Uterus (tissue), 4 donors: ENCODE measurements around the gene WASF1. TPM values are rescaled to one million over a fixed set of nuclear protein-coding genes. Genes with fewer than 3 reads are reported as not detected.

Source experiments
- DNase-seq, 2 donors: peaks; one replicate each; pipeline ENCODE4 v3.0.0-alpha.2; 2019 to 2020
- H3K27ac ChIP-seq, 2 donors: fragments of 200-600 bp; sonication (generic); 1 replicate in 1 of 2; 2 replicates in 1 of 2; pipeline ENCODE4 v1.5.1; 2016 to 2018
- H3K27me3 ChIP-seq, 2 donors: fragments of 200-600 bp; sonication (generic); one replicate each; pipeline ENCODE4 v1.5.1; 2018 to 2019; ENCODE audit warnings: control low read depth in 1 of 2
- H3K36me3 ChIP-seq, 2 donors: fragments of 200-600 bp; sonication (generic); one replicate each; pipeline ENCODE4 v1.5.1; 2019; ENCODE audit warnings: control low read depth in 1 of 2
- H3K4me1 ChIP-seq, 2 donors: fragments of 200-600 bp; sonication (generic); one replicate each; pipeline ENCODE4 v1.5.1; 2018 to 2019; ENCODE audit warnings: control low read depth in 1 of 2
- H3K4me3 ChIP-seq, 2 donors: fragments of 200-600 bp; sonication (generic); 1 replicate in 1 of 2; 2 replicates in 1 of 2; pipeline ENCODE4 v1.5.1; 2018 to 2019; ENCODE audit warnings: mild to moderate bottlenecking in 1 of 2
- H3K9me3 ChIP-seq, 2 donors: fragments of 200-600 bp; sonication (generic); one replicate each; pipeline ENCODE4 v1.5.1; 2019; ENCODE audit warnings: control low read depth in 1 of 2
- POLR2A ChIP-seq, 2 donors: fragments of 450-650 bp; IDR thresholded peaks; one replicate each; pipeline ENCODE4 v1.6.1; 2016; ENCODE audit warnings: antibody characterized with exemption in 2 of 2, mild to moderate bottlenecking in 1 of 2, moderate library complexity in 1 of 2
- intact Hi-C: fragments of 100-400 bp; cut with DNase I; formaldehyde crosslinking; loops from one replicate; pipeline ENCODE4 v1.15.1; 2023; ENCODE audit warnings: low total_unique reads
- total RNA-seq, 4 donors: library from RNA; depleted of rRNA in 3 of 4; stranded (reverse); fragments of >200 nt in 3 of 4; gene quantifications; one replicate each; pipeline versions ENCODE4 v1.1.0 to v1.2.4, GENCODE V29; 2014 to 2023
- TF ChIP-seq, protein P1 (sequence below), 4 experiments: fragments of 200-600 bp in 2 of 4; fragments of 450-650 bp in 2 of 4; sonication (generic) in 2 of 4; IDR thresholded peaks; one replicate each; pipeline ENCODE4 v1.5.1; 2016 to 2019; ENCODE audit warnings: antibody characterized with exemption in 4 of 4, mild to moderate bottlenecking in 2 of 4, moderate library complexity in 1 of 4
- donor health status: DM: yes; HTN: yes; CAD: no.

WASF1 gene
- total RNA-seq: 10 to 100 TPM in 3 of 4 donors, 1 to 10 TPM in 1; 5.9 to 27.3 (median 17.2) TPM

- TF ChIP-seq, protein P1, sequence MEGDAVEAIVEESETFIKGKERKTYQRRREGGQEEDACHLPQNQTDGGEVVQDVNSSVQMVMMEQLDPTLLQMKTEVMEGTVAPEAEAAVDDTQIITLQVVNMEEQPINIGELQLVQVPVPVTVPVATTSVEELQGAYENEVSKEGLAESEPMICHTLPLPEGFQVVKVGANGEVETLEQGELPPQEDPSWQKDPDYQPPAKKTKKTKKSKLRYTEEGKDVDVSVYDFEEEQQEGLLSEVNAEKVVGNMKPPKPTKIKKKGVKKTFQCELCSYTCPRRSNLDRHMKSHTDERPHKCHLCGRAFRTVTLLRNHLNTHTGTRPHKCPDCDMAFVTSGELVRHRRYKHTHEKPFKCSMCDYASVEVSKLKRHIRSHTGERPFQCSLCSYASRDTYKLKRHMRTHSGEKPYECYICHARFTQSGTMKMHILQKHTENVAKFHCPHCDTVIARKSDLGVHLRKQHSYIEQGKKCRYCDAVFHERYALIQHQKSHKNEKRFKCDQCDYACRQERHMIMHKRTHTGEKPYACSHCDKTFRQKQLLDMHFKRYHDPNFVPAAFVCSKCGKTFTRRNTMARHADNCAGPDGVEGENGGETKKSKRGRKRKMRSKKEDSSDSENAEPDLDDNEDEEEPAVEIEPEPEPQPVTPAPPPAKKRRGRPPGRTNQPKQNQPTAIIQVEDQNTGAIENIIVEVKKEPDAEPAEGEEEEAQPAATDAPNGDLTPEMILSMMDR (IDR thresholded peaks at IDR 0.05): peak in 1 of 4 experiments; percentile 2
- TF ChIP-seq POLR2A (IDR thresholded peaks at IDR 0.05): peak in 1 of 2 donors; percentile 47
- Histone ChIP-seq H3K27ac (peak within 1 kb of the TSS; percentile 92 to 95), H3K36me3 (no peaks in the 10 kb centered on the region), H3K27me3 (no peaks in the 10 kb centered on the region), H3K4me1 (peaks cover 11 to 15% of the 10 kb centered on the region in 2 donors), H3K4me3 (peak within 1 kb of the TSS; percentile 84 to 89), H3K9me3 (no peaks in the 10 kb centered on the region)
- DNase-seq: peak; percentile 94 to 96
- intact Hi-C loops: loop anchor here (10.0 kb wide), 1 partner anchor 215 kb away; no protein-coding TSS in a partner anchor
Observed at GRCh38 chr6:110179406-110180227, at the start of gene WASF1. WASF1 (minus strand) TSS chr6:110179670; CDS start chr6:110127601, 52,069 bp downstream.

DNA sequence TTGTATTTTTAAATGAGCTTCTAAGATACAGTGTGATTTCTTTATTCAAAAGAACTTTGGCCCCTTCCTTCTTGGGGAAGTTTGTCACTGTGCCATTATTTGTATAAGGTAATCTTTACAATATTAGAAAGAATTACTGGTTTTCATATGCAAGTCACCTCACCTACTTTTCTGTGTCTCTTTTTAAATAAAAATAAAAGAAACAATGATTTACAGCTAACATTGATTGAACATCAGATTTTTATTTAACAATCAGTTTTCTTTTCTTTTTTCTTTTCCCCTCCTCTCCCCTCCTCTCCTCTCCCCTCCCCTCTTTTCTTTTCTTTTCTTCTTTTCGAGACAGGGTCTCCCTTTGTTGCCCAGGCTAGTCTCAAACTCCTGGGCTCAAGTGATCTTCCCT lies 46.8 kb upstream of the WASF1 start:
- H3K4me3 ChIP-seq: no peak overlapping the region
- no peak for TF ChIP-seq POLR2A (IDR thresholded peaks at IDR 0.05)
- TF ChIP-seq, protein P1 (IDR thresholded peaks at IDR 0.05): no peak
- H3K27ac ChIP-seq: no peak overlapping the region
- no peaks in the 10 kb centered on the region for H3K36me3 ChIP-seq
- intact Hi-C loops: no loop called here
- no peaks in the 10 kb centered on the region for H3K9me3 ChIP-seq
- no peaks in the 10 kb centered on the region for H3K4me1 ChIP-seq
- no peaks in the 10 kb centered on the region for H3K27me3 ChIP-seq
- DNase-seq: no peak

GRCh38 chr6:110221738-110222137 lies 42.3 kb upstream of the WASF1 start:
- intact Hi-C loops: no loop called here
- H3K27ac ChIP-seq: no peak overlapping the region
- TF ChIP-seq, protein P1 (IDR thresholded peaks at IDR 0.05): no peak
- no peak for TF ChIP-seq POLR2A (IDR thresholded peaks at IDR 0.05)
- DNase-seq: no peak
- H3K4me3 ChIP-seq: no peak overlapping the region
- no peaks in the 10 kb centered on the region for H3K27me3 ChIP-seq
- no peaks in the 10 kb centered on the region for H3K4me1 ChIP-seq
- no peaks in the 10 kb centered on the region for H3K9me3 ChIP-seq
- H3K36me3 ChIP-seq: no peaks in the 10 kb centered on the region

DNA sequence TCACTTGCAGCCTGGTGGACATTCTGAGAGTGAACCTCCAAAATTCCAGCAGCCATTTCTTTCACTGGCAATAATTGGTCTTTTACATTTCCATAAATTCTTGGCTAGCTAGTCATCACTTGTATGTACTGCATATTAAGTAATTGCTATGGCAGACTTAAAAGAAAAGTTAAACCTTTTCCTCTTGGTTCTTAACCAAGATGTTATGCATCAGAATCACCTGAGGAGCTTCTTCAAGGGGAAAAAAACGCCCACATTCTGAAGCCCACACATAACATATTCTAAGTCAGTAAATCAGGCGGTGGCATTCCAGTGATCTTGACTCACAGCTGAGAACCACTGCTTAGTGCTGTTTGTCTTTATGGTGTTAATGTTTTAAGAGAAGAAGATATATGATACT lies 37.8 kb upstream of the WASF1 start:
- no peak for DNase-seq
- intact Hi-C loops: no loop called here
- no peaks in the 10 kb centered on the region for H3K36me3 ChIP-seq

GRCh38 chr6:110216140-110216539 lies 36.7 kb upstream of the WASF1 start:
- no peaks in the 10 kb centered on the region for H3K27me3 ChIP-seq
- TF ChIP-seq, protein P1 (IDR thresholded peaks at IDR 0.05): no peak
- no peak for TF ChIP-seq POLR2A (IDR thresholded peaks at IDR 0.05)
- H3K4me3 ChIP-seq: no peak overlapping the region
- H3K4me1 ChIP-seq: no peaks in the 10 kb centered on the region
- no peaks in the 10 kb centered on the region for H3K9me3 ChIP-seq
- no peaks in the 10 kb centered on the region for H3K36me3 ChIP-seq
- no peak for DNase-seq
- H3K27ac ChIP-seq: no peak overlapping the region
- intact Hi-C loops: no loop called here

More for the DNA sequence above, 37.8 kb upstream of the WASF1 start:
- TF ChIP-seq, protein P1 (IDR thresholded peaks at IDR 0.05): no peak
- TF ChIP-seq POLR2A (IDR thresholded peaks at IDR 0.05): no peak
- Histone ChIP-seq H3K27me3 (no peaks in the 10 kb centered on the region), H3K9me3 (no peaks in the 10 kb centered on the region), H3K4me3 (no peak overlapping the region), H3K4me1 (no peaks in the 10 kb centered on the region), H3K27ac (no peak overlapping the region)
